WERI-Rb-1 (cell line): Measurements from ENCODE around the gene AKAP8.
"Not testable (repeated sequence)": the region's sequence is repeated elsewhere in the genome, so short reads cannot be mapped to it uniquely, and the experiment has no call there.

Source experiments
- DNase-seq: peaks from one replicate; pipeline ENCODE4 v3.0.0-alpha.2; 2020
- H3K27ac ChIP-seq: fragments of 250-450 bp; sonication (Bioruptor Pico); 2 replicates; pipeline ENCODE4 v1.5.1; 2020; ENCODE audit warnings: mild to moderate bottlenecking, moderate library complexity
- H3K27me3 ChIP-seq: fragments of 250-450 bp; sonication (Bioruptor Pico); 2 replicates; pipeline ENCODE4 v1.5.1; 2021; ENCODE audit warnings: mild to moderate bottlenecking, low read depth, moderate library complexity; ENCODE audit not compliant: insufficient read depth, severe bottlenecking
- H3K36me3 ChIP-seq: fragments of 250-450 bp; sonication (Bioruptor Pico); 2 replicates; pipeline ENCODE4 v1.5.1; 2020; ENCODE audit warnings: mild to moderate bottlenecking, moderate library complexity
- H3K4me3 ChIP-seq: 2 replicates; pipeline ENCODE4 v1.5.1; 2011; ENCODE audit warnings: low read depth, mild to moderate bottlenecking, control low read depth, low read length
- H3K9me3 ChIP-seq: fragments of 250-450 bp; sonication (Bioruptor Pico); 2 replicates; pipeline ENCODE4 v1.5.1; 2021; ENCODE audit warnings: mild to moderate bottlenecking, moderate library complexity; ENCODE audit not compliant: severe bottlenecking
- CTCF ChIP-seq: IDR thresholded peaks from 2 replicates; pipeline ENCODE4 v1.5.1; 2011; ENCODE audit warnings: low read depth, mild to moderate bottlenecking, control low read depth, inconsistent platforms, low read length

AKAP8 gene

GRCh38 chr19:15397782-15398181 is 18.2 kb upstream of the AKAP8 start:
- Histone ChIP-seq H3K4me3 (no peak overlapping the region), H3K27ac (no peak overlapping the region), H3K9me3 (no peaks in the 10 kb centered on the region), H3K36me3 (peaks cover 81% of the 10 kb centered on the region), H3K27me3 (no peaks in the 10 kb centered on the region)
- no peak for DNase-seq
- no peak for TF ChIP-seq CTCF

GRCh38 chr19:15397236-15397635 is 17.6 kb upstream of the AKAP8 start:
- H3K4me3 ChIP-seq: no peak overlapping the region
- no peaks in the 10 kb centered on the region for H3K9me3 ChIP-seq
- H3K36me3 ChIP-seq: peaks cover 80% of the 10 kb centered on the region
- no peaks in the 10 kb centered on the region for H3K27me3 ChIP-seq
- TF ChIP-seq CTCF: no peak
- H3K27ac ChIP-seq: no peak overlapping the region
- no peak for DNase-seq

- no peak overlapping the region for H3K27ac ChIP-seq
- H3K4me3 ChIP-seq: no peak overlapping the region
- no peak for TF ChIP-seq CTCF
Measured at GRCh38 chr19:15396436-15396835, 16.8 kb upstream of the AKAP8 start.

GRCh38 chr19:15395251-15395650 is 15.7 kb upstream of the AKAP8 start:
- H3K9me3 ChIP-seq, H3K4me3 ChIP-seq, DNase-seq, H3K27ac ChIP-seq, H3K27me3 ChIP-seq: not testable (repeated sequence)
- H3K36me3 ChIP-seq: peaks cover 77% of the 10 kb centered on the region

More at GRCh38 chr19:15396436-15396835, 16.8 kb upstream of the AKAP8 start:
- H3K36me3 ChIP-seq: peaks cover 80% of the 10 kb centered on the region
- H3K9me3 ChIP-seq: no peaks in the 10 kb centered on the region
- H3K27me3 ChIP-seq: no peaks in the 10 kb centered on the region
- DNase-seq: no peak

- H3K9me3 ChIP-seq: no peaks in the 10 kb centered on the region
- TF ChIP-seq CTCF: no peak
- no peaks in the 10 kb centered on the region for H3K27me3 ChIP-seq
- H3K27ac ChIP-seq: no peak overlapping the region
- DNase-seq: no peak
- H3K36me3 ChIP-seq: peaks cover 74% of the 10 kb centered on the region
- no peak overlapping the region for H3K4me3 ChIP-seq
Measured at GRCh38 chr19:15394426-15394825, 14.8 kb upstream of the AKAP8 start.

GRCh38 chr19:15393963-15394362 is 14.4 kb upstream of the AKAP8 start:
- no peaks in the 10 kb centered on the region for H3K9me3 ChIP-seq

More at GRCh38 chr19:15393963-15394362, 14.4 kb upstream of the AKAP8 start:
- Histone ChIP-seq H3K27me3 (no peaks in the 10 kb centered on the region), H3K36me3 (peaks cover 71% of the 10 kb centered on the region), H3K27ac (no peak overlapping the region), H3K4me3 (no peak overlapping the region)
- no peak for TF ChIP-seq CTCF
- no peak for DNase-seq
